Mesothelial cell of epicardium (in vitro differentiated cells): ENCODE results near the gene ATP6V0A4. TPM values are rescaled to one million over a fixed set of nuclear protein-coding genes. Genes with fewer than 3 reads are reported as not detected.

ENCODE experiments used
- DNase-seq, 2 experiments: peaks; one replicate each; pipeline ENCODE4 v3.0.0; 2021; ENCODE audit warnings: low spot score in 2 of 2; ENCODE audit not compliant: unreplicated experiment in 2 of 2
- H3K27ac Mint-ChIP-seq: 2 replicates; pipeline ENCODE4 v1.8.0; 2021; ENCODE audit warnings: mixed read lengths
- H3K27me3 Mint-ChIP-seq: 2 replicates; pipeline ENCODE4 v1.8.0; 2021; ENCODE audit warnings: low read depth, mixed read lengths
- H3K36me3 Mint-ChIP-seq: 2 replicates; pipeline ENCODE4 v1.8.0; 2021; ENCODE audit warnings: mixed read lengths
- H3K4me1 Mint-ChIP-seq: 2 replicates; pipeline ENCODE4 v1.8.0; 2021; ENCODE audit warnings: mixed read lengths
- H3K4me3 Mint-ChIP-seq: 2 replicates; pipeline ENCODE4 v1.8.0; 2021; ENCODE audit warnings: mild to moderate bottlenecking, moderate library complexity, mixed read lengths
- H3K9me3 Mint-ChIP-seq: 2 replicates; pipeline ENCODE4 v1.8.0; 2021; ENCODE audit warnings: mixed read lengths
- total RNA-seq: library from RNA; stranded (reverse); gene quantifications from 3 replicates; pipeline ENCODE4 v1.2.1, GENCODE V29; 2021
- TF ChIP-seq, protein P1 (sequence below): fragments of 200-600 bp; sonication (generic); IDR thresholded peaks from one replicate; pipeline ENCODE4 v1.5.0; 2021; ENCODE audit warnings: antibody characterized with exemption; ENCODE audit not compliant: unreplicated experiment

The ATP6V0A4 gene
- total RNA-seq, 1 donor from 2014 or later = 0.56 TPM

DNA sequence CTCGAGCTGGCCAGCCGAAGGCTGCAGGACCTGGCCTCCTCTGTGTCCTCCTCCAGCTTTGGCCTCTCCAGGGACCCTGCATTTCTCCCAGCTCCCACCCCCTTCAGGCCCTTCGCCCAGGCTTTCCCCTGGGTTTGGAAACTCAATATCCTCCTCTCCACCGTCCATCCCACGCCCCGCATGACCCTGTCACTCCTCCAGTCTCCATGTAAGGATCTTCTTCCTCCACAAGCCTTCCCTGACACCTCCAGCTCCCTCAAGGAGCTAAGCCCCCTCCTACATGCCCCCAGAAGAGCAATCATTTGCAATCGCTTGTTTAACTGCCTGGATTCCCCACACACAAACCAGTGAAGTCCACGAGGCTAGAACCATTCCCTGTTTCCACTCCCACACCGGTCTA is 24.8 kb downstream of the ATP6V0A4 start:
- Mint-ChIP-seq H3K27me3 (no peaks in the 10 kb centered on the region), H3K9me3 (no peaks in the 10 kb centered on the region), H3K27ac (no peak overlapping the region), H3K4me1 (no peaks in the 10 kb centered on the region), H3K36me3 (no peaks in the 10 kb centered on the region), H3K4me3 (no peak overlapping the region)
- TF ChIP-seq, protein P1, sequence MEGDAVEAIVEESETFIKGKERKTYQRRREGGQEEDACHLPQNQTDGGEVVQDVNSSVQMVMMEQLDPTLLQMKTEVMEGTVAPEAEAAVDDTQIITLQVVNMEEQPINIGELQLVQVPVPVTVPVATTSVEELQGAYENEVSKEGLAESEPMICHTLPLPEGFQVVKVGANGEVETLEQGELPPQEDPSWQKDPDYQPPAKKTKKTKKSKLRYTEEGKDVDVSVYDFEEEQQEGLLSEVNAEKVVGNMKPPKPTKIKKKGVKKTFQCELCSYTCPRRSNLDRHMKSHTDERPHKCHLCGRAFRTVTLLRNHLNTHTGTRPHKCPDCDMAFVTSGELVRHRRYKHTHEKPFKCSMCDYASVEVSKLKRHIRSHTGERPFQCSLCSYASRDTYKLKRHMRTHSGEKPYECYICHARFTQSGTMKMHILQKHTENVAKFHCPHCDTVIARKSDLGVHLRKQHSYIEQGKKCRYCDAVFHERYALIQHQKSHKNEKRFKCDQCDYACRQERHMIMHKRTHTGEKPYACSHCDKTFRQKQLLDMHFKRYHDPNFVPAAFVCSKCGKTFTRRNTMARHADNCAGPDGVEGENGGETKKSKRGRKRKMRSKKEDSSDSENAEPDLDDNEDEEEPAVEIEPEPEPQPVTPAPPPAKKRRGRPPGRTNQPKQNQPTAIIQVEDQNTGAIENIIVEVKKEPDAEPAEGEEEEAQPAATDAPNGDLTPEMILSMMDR = no peak
- no peak for DNase-seq

DNA sequence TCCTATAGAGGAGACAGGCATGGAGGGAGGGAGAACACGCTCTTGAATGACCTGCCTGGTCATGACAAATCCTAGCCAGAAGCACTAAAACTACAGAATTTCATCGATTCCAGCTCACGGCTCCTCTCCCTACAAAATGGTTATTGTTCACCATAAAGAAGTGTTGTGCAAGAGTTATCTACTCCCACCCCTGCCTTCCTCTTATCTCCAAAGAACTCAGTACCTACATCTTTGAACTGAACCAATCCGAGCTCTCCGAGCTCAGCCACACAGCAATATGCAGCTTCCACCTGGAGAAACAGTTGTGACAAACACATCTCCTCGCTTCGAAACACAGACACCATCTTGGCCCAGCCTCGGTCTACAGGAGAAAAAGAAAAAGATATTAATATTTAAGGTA is 27.1 kb downstream of the ATP6V0A4 start:
- Mint-ChIP-seq H3K9me3 (no peaks in the 10 kb centered on the region), H3K27me3 (no peaks in the 10 kb centered on the region), H3K4me1 (no peaks in the 10 kb centered on the region), H3K36me3 (no peaks in the 10 kb centered on the region), H3K27ac (no peak overlapping the region), H3K4me3 (no peak overlapping the region)
- DNase-seq = no peak
- TF ChIP-seq, protein P1 = no peak

DNA sequence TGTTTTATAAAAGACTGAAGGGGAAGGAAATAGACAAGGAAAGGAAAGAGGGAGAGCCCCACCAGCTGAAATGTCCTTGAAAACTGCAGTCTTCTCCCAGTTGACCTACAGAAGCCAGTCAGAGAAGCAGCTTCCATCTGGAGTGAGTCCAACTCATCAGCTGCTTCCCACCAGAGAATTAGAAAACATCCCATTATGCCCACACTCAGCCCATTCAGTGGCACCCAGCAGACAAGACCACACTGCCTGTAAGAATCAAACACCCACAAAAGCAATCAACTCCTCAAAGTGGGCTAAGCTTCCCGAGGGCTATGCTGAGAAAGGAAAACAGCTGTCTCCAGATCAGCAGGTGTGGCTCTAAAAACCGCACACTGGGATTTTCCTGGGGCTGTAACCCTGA is 29.8 kb downstream of the ATP6V0A4 start:
- no peaks in the 10 kb centered on the region for H3K4me1 Mint-ChIP-seq
- no peak for DNase-seq
- TF ChIP-seq, protein P1 = no peak
- H3K4me3 Mint-ChIP-seq = no peak overlapping the region
- no peak overlapping the region for H3K27ac Mint-ChIP-seq
- H3K27me3 Mint-ChIP-seq = no peaks in the 10 kb centered on the region
- H3K36me3 Mint-ChIP-seq = no peaks in the 10 kb centered on the region
- no peaks in the 10 kb centered on the region for H3K9me3 Mint-ChIP-seq

DNA sequence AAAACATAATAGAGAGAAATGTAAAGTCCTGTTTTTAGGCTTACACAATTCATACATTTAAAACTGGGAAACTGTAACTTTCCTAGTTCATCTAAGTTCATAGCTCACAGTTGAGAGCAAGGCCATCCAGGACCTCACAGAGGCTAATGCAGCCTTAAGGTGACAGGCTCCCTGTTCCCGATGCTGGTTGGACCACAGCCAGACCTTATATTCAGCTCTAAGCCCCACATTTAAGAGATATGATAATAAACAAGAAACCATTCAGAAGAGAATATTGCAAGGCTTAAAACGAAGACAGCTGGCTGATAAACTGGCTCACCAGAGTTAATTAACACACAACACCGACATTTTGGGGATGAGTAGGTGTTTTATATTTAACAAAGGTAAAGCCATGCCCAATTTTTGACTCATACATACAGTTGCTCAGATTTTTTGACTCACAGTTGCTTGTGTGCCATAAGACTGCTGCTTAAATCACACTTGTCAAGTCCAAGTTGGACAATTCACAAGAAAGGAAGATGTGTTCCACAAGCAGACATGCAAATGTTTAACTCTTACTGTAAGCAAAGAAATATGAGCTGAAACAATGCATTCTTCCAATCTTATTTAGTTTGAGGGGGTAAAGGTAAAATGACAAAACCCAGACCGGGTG is 41.3 kb downstream of the ATP6V0A4 start:
- TF ChIP-seq, protein P1 = no peak
- no peaks in the 10 kb centered on the region for H3K27me3 Mint-ChIP-seq
- no peak overlapping the region for H3K4me3 Mint-ChIP-seq
- H3K4me1 Mint-ChIP-seq = peaks cover 41% of the 10 kb centered on the region
- H3K27ac Mint-ChIP-seq = peak overlapping the region; percentile 57
- no peaks in the 10 kb centered on the region for H3K9me3 Mint-ChIP-seq
- H3K36me3 Mint-ChIP-seq = no peaks in the 10 kb centered on the region
- DNase-seq = no peak

DNA sequence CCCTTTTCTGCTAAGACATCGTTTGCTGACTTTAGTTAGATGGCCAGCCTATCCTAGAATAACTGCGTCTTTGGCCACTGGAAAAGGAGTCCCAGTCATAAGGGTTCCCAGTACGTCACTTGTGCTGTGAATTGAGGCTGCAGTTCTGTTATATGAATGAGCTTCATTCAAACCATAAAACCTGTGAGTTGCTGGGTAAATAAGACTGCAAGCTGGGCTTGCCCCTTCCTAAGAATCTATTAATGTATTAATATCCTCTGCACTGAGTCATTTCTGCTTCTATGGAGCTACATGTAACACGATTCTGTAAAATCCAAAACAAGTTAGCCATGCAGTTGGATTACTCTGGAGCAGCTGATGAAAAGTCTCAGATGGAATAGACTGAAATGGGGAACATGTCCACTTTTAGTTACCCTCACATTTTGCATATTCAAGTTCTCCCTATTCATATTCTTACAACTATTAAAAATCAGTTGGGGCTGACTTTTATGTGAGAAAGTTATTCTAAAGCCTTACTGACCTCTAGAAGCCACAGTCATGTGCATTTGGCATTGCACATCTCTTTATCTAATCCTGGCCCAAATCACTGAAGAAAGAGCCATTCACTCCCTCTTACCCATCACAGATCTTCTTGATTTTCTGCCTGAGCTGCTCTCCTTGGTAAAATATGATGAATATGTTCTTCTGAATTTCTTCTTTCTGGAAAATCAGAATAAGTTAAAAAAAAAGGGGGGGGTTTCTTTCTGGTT is 42.0 kb downstream of the ATP6V0A4 start:
- Mint-ChIP-seq H3K4me1 (peaks cover 41% of the 10 kb centered on the region), H3K4me3 (no peak overlapping the region)
- DNase-seq = no peak

More for the DNA sequence above, 42.0 kb downstream of the ATP6V0A4 start:
- no peaks in the 10 kb centered on the region for H3K36me3 Mint-ChIP-seq
- H3K9me3 Mint-ChIP-seq = no peaks in the 10 kb centered on the region
- peak overlapping the region; percentile 57 for H3K27ac Mint-ChIP-seq
- no peaks in the 10 kb centered on the region for H3K27me3 Mint-ChIP-seq
- TF ChIP-seq, protein P1 = no peak
